ENCODE data around the gene SPTSSA. TPM values are rescaled to one million over a fixed set of nuclear protein-coding genes. Genes with fewer than 3 reads are reported as not detected.
"Not testable (repeated sequence)": the region's sequence is repeated elsewhere in the genome, so short reads cannot be mapped to it uniquely, and the experiment has no call there.

SPTSSA gene
- total RNA-seq, 1 donor from 2014 or later, result 14.9 TPM

- Mint-ChIP-seq H3K27ac (no peak overlapping the region), H3K36me3 (peaks cover 17% of the 10 kb centered on the region), H3K4me1 (ENCODE audit: unreplicated experiment) (peaks cover 17% of the 10 kb centered on the region), H3K9me3 (no peaks in the 10 kb centered on the region), H3K4me3 (no peak overlapping the region), H3K27me3 (no peaks in the 10 kb centered on the region)
- DNase-seq (ENCODE audit: extremely low spot score, unreplicated experiment), result no peak
- TF ChIP-seq CTCF (conservative IDR thresholded peaks at IDR 0.05), result no peak
These were observed 25.7 kb downstream of the SPTSSA start for GRCh38 chr14:34436118-34436905.

GRCh38 chr14:34433957-34434356 lies 28.1 kb downstream of the SPTSSA start:
- peaks cover 17% of the 10 kb centered on the region for H3K4me1 Mint-ChIP-seq (ENCODE audit: unreplicated experiment)
- no peak overlapping the region for H3K4me3 Mint-ChIP-seq
- H3K36me3 Mint-ChIP-seq, result peaks cover 17% of the 10 kb centered on the region
- no peak for DNase-seq (ENCODE audit: extremely low spot score, unreplicated experiment)
- no peaks in the 10 kb centered on the region for H3K9me3 Mint-ChIP-seq
- no peak overlapping the region for H3K27ac Mint-ChIP-seq
- H3K27me3 Mint-ChIP-seq, result no peaks in the 10 kb centered on the region
- no peak for TF ChIP-seq CTCF (conservative IDR thresholded peaks at IDR 0.05)

DNA sequence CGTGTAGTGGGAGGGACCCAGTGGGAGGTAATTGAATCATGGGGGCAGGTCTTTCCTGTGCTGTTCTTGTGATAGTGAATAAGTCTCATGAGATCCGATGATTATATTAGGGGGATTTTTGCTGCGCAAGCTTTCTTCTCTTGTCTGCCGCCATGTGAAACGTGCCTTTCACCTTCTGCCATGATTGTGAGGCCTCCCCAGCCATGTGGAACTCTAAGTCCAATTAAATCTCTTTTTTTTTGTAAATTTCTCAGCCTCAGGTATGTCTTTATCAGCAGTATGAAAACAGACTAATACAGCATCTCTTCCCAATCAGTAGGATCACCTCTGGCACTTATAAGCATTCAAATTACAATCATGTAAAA lies 34.0 kb downstream of the SPTSSA start:
- H3K4me1 Mint-ChIP-seq (ENCODE audit: unreplicated experiment); H3K4me3 Mint-ChIP-seq; H3K9me3 Mint-ChIP-seq; DNase-seq (ENCODE audit: extremely low spot score, unreplicated experiment); H3K27me3 Mint-ChIP-seq; H3K27ac Mint-ChIP-seq: not testable (repeated sequence)
- peaks cover 11% of the 10 kb centered on the region for H3K36me3 Mint-ChIP-seq

GRCh38 chr14:34426313-34427295 lies 35.4 kb downstream of the SPTSSA start:
- no peaks in the 10 kb centered on the region for H3K9me3 Mint-ChIP-seq
- H3K27ac Mint-ChIP-seq, result no peak overlapping the region
- H3K4me3 Mint-ChIP-seq, result no peak overlapping the region
- TF ChIP-seq CTCF (conservative IDR thresholded peaks at IDR 0.05), result no peak
- peaks cover 2% of the 10 kb centered on the region for H3K36me3 Mint-ChIP-seq
- no peak for DNase-seq (ENCODE audit: extremely low spot score, unreplicated experiment)
- H3K4me1 Mint-ChIP-seq (ENCODE audit: unreplicated experiment), result no peaks in the 10 kb centered on the region
- no peaks in the 10 kb centered on the region for H3K27me3 Mint-ChIP-seq

DNA sequence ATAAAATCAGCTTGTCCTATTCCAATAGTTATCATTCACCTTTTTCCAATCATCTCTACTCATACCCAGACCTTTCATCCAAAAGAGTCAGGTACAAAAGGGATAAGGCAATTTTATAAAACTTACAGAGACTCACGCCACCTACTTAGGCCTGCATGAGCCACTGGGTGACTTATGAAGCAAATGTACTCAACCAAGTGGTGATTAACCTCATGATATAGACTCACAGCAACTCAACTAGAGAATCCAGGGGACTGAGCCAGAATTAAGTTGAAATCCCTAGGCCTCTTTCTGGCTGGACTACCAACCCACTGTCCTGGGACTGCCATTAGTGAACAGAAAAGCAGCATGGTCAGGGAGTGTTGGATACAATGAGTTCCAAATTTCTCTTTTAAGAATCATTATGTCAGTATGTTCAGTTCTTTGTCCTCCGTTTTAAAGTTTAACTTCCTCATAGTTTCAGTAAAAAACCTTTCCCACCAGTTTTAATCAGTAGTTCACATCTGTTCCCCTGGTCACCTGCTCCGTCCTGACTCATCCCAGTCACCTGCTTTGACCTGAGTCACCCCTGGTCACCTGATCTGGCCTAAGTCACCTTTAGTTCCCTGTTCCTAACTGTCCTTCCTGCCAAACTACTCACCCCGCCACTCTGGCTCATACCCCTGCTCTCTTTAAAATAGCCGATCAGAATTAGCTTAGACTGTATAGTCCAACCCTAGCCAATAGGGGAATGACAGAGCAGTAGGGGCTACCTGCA lies 36.8 kb downstream of the SPTSSA start:
- no peak for DNase-seq (ENCODE audit: extremely low spot score, unreplicated experiment)
- Mint-ChIP-seq H3K36me3 (no peaks in the 10 kb centered on the region), H3K27ac (peak overlapping the region; percentile 56), H3K9me3 (no peaks in the 10 kb centered on the region), H3K27me3 (no peaks in the 10 kb centered on the region), H3K4me1 (ENCODE audit: unreplicated experiment) (no peaks in the 10 kb centered on the region), H3K4me3 (no peak overlapping the region)
- no peak for TF ChIP-seq CTCF (conservative IDR thresholded peaks at IDR 0.05)

Data from type B pancreatic cell (in vitro differentiated cells).